ENCODE data around the gene HIF3A. TPM values are rescaled to one million over a fixed set of nuclear protein-coding genes. Genes with fewer than 3 reads are reported as not detected.

HIF3A gene
- total RNA-seq, 4 donors from 2014 or later = 98.2 to 268 (median 160) TPM

GRCh38 chr19:46369817-46370216 is 73.0 kb downstream of the HIF3A start:
- Histone ChIP-seq H3K27ac (replicated peaks in 1 of 4) (no peak overlapping the region), H3K4me3 (no peak overlapping the region), H3K4me1 (peaks cover 20 to 39% (median 34%) of the 10 kb centered on the region in 4 donors), H3K27me3 (no peaks in the 10 kb centered on the region), H3K36me3 (peaks cover 5 to 49% (median 23%) of the 10 kb centered on the region in 4 donors), H3K9me3 (no peaks in the 10 kb centered on the region)
- no peak for DNase-seq (ENCODE audit: extremely low spot score)
- WGBS = 92% methylated on average over 7 of the region's 7 CpGs
- no peak for TF ChIP-seq EP300 (IDR thresholded peaks at IDR 0.05)
- no peak for TF ChIP-seq POLR2A (IDR thresholded peaks at IDR 0.05; ENCODE audit: low read depth)
- no peak for TF ChIP-seq CTCF (IDR thresholded peaks at IDR 0.05)
- no peak for TF ChIP-seq POLR2AphosphoS5 (IDR thresholded peaks at IDR 0.05)
- intact Hi-C loops (cut with DNase I) = no loop called here

- TF ChIP-seq EP300 (IDR thresholded peaks at IDR 0.05) (no peak), POLR2AphosphoS5 (IDR thresholded peaks at IDR 0.05) (no peak), CTCF (IDR thresholded peaks at IDR 0.05) (no peak)
- Histone ChIP-seq H3K4me3 (no peak overlapping the region), H3K4me1 (peaks cover 20 to 41% (median 34%) of the 10 kb centered on the region in 4 donors), H3K9me3 (no peaks in the 10 kb centered on the region), H3K27ac (replicated peaks in 1 of 4) (no peak overlapping the region), H3K36me3 (peaks cover 8 to 50% (median 23%) of the 10 kb centered on the region in 4 donors), H3K27me3 (no peaks in the 10 kb centered on the region)
- 69% methylated on average over 7 of the region's 10 CpGs for WGBS
- DNase-seq (ENCODE audit: extremely low spot score) = no peak
- intact Hi-C loops (cut with DNase I) = no loop called here
Observed at GRCh38 chr19:46371371-46371901, 74.6 kb downstream of the HIF3A start.

- intact Hi-C loops (cut with DNase I) = no loop called here
- Histone ChIP-seq H3K27me3 (no peaks in the 10 kb centered on the region), H3K27ac (replicated peaks in 1 of 4) (peak overlapping the region; percentile 62 to 79 (median 72)), H3K4me3 (no peak overlapping the region), H3K4me1 (peaks cover 26 to 49% (median 41%) of the 10 kb centered on the region in 4 donors), H3K9me3 (no peaks in the 10 kb centered on the region), H3K36me3 (peaks cover 11 to 48% (median 30%) of the 10 kb centered on the region in 4 donors)
- no peak for DNase-seq (ENCODE audit: extremely low spot score)
- peak in 2 of 3 experiments; percentile 12 to 33 for TF ChIP-seq CTCF (IDR thresholded peaks at IDR 0.05)
- TF ChIP-seq POLR2AphosphoS5 (IDR thresholded peaks at IDR 0.05) = peak in 1 of 2 donors; percentile 20
- no peak for TF ChIP-seq EP300 (IDR thresholded peaks at IDR 0.05)
- WGBS = 58% methylated on average over 9 of the region's 11 CpGs
Observed at GRCh38 chr19:46372901-46373490, 76.2 kb downstream of the HIF3A start.

- peaks cover 33 to 56% (median 48%) of the 10 kb centered on the region in 4 donors for H3K4me1 ChIP-seq
- H3K27ac ChIP-seq (replicated peaks in 1 of 4) = peak overlapping the region; percentile 62 to 79 (median 72)
- H3K27me3 ChIP-seq = no peaks in the 10 kb centered on the region
- intact Hi-C loops (cut with DNase I) = no loop called here
- no peak for DNase-seq (ENCODE audit: extremely low spot score)
- WGBS = 45% methylated on average over 8 of the region's 17 CpGs
- no peaks in the 10 kb centered on the region for H3K9me3 ChIP-seq
- peaks cover 11 to 41% (median 29%) of the 10 kb centered on the region in 4 donors for H3K36me3 ChIP-seq
- TF ChIP-seq POLR2A (IDR thresholded peaks at IDR 0.05; ENCODE audit: low read depth) (no peak), POLR2AphosphoS5 (IDR thresholded peaks at IDR 0.05) (peak in 1 of 2 donors; percentile 40)
- H3K4me3 ChIP-seq = no peak overlapping the region
Observed at GRCh38 chr19:46373491-46374359, 76.9 kb downstream of the HIF3A start.
